ENCODE data around the gene TNFRSF13B.

DNA sequence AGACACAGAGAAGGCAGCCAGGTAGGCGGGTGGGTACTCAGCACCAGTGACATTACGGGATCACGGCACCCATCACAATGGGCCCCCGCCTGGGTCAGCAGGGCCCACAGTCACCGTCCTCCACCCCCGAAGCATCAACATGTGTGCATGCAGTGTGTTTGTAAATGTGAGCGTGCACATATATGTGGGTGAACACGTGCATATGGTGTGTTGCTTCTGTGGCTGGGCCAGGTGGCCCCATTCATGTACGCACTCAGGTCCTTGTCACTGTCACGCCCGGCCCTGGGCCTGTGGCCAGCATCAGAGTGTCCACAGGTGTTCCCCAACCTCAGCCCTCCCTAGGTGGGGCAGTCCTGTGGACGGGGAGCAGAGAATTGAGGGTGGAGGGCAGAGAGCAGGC lies 37.1 kb downstream of the TNFRSF13B start:
- TF ChIP-seq, protein P1, sequence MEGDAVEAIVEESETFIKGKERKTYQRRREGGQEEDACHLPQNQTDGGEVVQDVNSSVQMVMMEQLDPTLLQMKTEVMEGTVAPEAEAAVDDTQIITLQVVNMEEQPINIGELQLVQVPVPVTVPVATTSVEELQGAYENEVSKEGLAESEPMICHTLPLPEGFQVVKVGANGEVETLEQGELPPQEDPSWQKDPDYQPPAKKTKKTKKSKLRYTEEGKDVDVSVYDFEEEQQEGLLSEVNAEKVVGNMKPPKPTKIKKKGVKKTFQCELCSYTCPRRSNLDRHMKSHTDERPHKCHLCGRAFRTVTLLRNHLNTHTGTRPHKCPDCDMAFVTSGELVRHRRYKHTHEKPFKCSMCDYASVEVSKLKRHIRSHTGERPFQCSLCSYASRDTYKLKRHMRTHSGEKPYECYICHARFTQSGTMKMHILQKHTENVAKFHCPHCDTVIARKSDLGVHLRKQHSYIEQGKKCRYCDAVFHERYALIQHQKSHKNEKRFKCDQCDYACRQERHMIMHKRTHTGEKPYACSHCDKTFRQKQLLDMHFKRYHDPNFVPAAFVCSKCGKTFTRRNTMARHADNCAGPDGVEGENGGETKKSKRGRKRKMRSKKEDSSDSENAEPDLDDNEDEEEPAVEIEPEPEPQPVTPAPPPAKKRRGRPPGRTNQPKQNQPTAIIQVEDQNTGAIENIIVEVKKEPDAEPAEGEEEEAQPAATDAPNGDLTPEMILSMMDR (conservative IDR thresholded peaks at IDR 0.05; ENCODE audit: low read depth, low read length): no peak
- no peak for TF ChIP-seq EZH2 (IDR thresholded peaks at IDR 0.05; ENCODE audit: low read length, unreplicated experiment)
- TF ChIP-seq EZH2phosphoT487 (IDR thresholded peaks at IDR 0.05; ENCODE audit: borderline replicate concordance, low read length): no peak
